NCI-H748 (cell line): ENCODE measurements around the gene CHPT1.
"Not testable (repeated sequence)": the region's sequence is repeated elsewhere in the genome, so short reads cannot be mapped to it uniquely, and the experiment has no call there.

Experiments
- DNase-seq: peaks from one replicate; lab custom pipeline; 2025; ENCODE audit not compliant: unreplicated experiment; lab: John Stamatoyannopoulos, UW

The CHPT1 gene

GRCh38 chr12:101719566-101719965 is 22.1 kb downstream of the CHPT1 start:
- no peak for DNase-seq

- no peak for DNase-seq
These were observed 22.7 kb downstream of the CHPT1 start for GRCh38 chr12:101720118-101720517.

DNA sequence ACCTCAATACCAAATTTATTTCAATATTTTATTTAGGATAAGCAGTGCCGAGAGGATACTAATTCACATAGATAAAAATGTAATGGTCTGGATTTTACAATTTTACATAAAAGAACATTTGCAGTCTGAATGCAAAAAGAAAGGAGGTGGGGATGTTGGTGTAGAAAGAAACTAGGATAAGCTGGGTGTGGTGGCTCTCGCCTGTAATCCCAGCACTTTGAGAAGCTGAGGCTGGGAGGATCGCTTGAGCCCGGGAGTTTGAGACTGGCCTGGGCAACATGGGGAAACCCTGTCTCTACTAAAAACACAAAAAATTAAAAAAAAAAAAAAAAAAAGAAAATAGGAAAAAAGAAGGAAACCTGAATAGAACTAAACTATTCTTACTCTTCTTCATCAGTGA is 25.0 kb downstream of the CHPT1 start:
- no peak for DNase-seq

DNA sequence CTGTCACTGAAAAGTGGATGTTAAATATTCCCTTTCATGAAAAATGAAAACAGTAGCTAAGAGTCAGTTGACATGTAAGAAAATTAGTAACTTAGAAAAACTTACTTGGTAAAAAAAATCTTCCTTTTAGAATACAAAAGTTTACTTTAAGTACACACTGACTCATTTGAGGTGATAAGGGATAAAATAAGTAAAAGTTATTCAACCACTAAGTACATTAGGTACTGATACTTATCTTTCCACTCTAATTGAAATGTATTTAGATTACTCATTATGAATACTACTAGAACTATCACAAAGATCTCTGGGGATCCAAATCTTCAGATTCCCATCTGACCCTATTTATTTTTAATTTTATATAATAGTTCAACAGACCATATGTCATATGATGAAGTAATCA is 29.7 kb downstream of the CHPT1 start:
- DNase-seq: no peak

DNA sequence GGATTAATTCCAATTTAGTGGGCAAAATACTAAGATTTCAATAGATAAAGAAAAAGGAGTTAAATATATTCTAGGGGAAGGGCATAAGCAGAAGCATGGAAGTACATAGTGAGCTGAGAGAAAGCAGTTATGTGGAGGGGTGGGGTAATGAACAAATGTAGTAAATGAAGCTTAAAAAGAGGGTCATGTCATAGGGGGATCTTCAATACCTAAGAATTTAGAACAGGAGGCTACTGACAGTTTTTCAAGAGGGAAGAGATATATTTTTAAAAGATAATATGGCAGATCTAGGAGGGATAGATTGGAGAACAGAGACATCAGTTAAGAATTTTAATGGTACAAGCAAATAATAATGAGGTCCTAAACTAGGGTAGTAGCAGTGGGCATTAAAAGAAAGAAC is 32.4 kb downstream of the CHPT1 start:
- no peak for DNase-seq

DNA sequence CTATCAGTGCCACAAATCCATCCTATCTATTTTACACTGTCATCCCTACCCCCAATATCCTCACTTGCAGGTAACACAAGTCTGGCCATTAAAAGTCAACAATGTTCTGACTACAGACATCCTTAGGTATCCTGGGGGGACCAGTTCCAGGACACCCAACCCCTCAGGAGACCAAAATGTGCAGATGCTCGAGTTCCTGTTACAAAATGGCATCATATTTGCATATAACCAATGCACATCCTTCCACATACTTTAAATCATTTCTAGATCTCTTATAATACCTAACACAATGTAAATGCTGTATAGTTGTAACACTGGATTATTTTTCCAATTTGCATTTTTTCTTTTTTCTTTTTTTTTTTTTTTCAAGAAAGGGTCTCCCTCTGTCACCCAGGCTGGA is 34.9 kb downstream of the CHPT1 start:
- no peak for DNase-seq

GRCh38 chr12:101733166-101733565 is 35.7 kb downstream of the CHPT1 start:
- no peak for DNase-seq

DNA sequence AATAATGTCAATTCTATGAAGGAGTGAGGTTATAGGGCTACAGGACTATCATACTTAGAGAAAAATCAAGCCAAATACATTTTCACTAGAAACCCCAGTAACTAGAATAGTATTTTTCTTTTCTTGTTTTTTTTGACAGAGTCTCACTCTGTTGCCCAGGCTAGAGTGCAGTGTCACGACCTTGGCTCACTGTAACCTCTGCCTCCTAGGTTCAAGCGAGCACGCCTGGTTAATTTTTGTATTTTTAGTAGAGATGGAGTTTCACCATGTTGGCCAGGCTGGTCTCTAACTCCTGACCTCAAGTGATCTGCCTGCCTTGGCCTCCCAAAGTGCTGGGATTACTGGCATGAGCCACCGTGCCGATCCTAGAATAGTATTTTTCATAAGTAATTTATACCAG is 37.0 kb downstream of the CHPT1 start:
- not testable (repeated sequence) for DNase-seq

GRCh38 chr12:101737476-101737875 is 40.0 kb downstream of the CHPT1 start:
- no peak for DNase-seq

DNA sequence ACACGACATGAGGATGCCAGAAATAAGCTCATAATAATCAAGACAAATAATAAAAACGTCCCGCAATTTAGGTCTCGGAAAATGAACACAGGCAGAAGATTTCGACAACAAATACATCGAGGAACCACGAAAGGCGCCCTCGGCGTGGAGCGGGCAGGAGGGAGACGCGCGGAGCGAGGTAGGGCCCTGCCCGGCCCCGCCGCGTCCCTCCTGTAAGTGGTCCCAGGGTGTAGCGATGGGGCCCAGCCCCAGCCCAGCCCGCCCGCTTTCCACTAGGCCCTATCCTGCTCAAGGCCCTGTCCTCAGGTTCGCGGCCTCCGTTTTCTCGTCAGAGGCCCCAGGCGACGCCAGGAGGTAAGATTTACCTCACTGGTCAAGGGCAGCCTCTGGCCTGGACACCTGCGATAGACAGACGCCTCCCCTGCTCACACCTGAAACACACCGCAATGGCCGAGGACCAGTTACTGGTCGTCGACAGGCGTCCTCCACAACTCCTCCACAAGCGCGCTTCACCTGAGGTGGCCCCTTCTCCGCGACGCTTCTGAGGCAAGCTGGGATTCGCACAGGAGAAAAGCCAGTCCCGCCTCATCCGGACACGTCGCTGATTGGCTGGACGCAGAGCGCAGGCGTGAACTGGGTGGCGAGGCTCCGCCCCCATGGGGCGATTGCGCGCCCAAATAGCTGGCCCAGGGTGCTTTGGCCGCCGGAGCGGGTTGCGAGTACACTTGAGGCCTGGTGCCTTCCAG is 41.7 kb downstream of the CHPT1 start, which contains the start of gene SYCP3:
TSS of gene SYCP3 (minus strand) at position 543 of the 746 bp plus-strand sequence. CDS start 1,527 bp downstream, outside the sequence.
- DNase-seq: no peak

GRCh38 chr12:101740566-101740965 is 43.1 kb downstream of the CHPT1 start:
- no peak for DNase-seq

- DNase-seq: no peak
These were observed 43.5 kb downstream of the CHPT1 start for GRCh38 chr12:101740980-101741379.

GRCh38 chr12:101743242-101743641 is 45.8 kb downstream of the CHPT1 start:
- DNase-seq: no peak

DNA sequence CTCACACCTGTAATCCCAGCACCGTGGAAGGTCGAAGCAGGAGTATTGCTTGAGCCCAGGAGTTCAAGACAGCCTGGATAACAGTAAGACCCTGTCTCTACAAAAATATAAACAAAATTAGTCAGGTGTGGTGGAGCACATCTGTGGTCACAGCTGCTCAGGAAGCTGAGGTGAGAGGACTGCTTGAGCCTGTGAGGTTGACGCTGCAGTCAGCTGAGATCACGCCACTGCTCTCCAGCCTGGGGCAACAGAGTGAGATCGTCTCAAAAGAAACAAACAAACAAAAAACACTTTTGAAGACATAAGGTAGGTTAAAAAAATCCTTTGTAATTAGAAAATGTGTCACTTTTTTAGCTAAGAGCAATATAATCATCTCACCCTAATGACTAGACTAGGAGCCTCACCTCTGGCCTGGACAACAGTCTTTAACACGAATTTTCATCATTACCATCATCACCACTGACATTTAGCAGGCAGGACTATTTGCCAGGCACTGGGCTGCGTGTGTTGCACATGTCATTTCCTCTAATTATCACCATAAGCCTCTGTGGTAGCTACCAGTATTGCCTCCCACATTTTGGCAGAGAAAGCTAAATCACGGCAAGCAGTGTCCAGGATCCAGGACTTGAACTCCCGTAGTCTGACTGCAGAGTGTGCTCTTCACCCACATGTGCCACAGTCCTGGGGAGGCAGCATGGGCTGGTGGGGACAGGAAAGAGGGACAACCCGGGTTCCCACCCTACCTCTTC is 46.5 kb downstream of the CHPT1 start:
- no peak for DNase-seq

DNA sequence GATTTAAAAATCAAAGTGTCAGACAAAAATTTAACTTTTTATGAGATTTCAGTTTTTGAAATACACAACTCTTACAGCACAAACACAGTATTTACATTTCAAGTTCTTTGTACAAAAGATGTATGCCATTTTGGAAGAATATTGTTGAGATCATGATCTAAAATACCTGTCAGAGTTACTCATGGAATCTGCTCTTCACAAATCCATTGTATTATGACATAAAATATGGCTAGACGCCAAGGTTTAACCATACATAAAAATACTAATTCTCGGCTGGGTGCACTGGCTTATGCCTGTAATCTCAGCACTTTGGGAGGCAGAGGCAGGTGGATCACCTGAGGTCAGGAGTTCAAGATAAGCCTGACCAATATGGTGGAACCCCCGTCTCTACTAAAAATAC is 48.0 kb downstream of the CHPT1 start:
- DNase-seq: no peak

- no peak for DNase-seq
These were observed 48.8 kb downstream of the CHPT1 start for GRCh38 chr12:101746196-101746595.

- no peak for DNase-seq
These were observed 49.2 kb downstream of the CHPT1 start for GRCh38 chr12:101746661-101747060.

- no peak for DNase-seq
These were observed 50.3 kb downstream of the CHPT1 start for GRCh38 chr12:101747697-101748096.

DNA sequence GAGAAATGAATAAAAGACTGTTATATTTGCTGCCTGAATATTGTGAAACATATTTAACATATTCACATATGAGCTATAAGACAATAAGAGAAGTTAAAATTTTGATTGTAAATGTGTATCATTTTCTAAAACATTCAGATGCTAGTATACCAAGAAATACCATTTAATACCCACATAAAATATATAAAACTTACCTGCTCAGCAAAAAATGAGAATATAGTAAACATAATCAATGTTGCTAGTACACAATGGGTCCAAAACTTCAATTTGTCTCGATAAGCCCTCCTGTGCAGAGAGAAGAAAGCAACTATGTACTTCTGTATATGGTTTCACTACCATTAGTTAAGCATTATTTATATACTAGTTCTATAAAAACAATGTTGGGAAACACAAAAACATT is 51.5 kb downstream of the CHPT1 start:
- no peak for DNase-seq

DNA sequence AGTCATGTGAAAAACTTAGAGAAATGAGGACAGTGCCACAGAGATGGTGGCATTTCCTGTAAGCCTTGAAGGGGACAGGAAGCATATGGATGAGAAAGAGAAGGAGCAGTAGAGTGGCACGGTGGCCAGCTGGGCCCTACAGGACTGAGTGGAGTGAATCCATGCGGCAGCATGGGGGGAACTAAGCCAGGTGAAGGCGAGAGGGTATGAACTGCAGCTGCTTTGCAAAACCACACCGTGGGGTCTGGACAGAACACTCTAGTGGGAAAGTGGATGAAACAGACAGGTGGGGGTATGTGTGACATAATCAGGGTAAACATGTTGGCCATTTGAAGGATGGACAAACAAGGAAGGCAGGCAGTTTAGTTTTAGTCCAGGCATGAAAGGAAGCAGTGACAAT is 52.2 kb downstream of the CHPT1 start:
- no peak for DNase-seq

DNA sequence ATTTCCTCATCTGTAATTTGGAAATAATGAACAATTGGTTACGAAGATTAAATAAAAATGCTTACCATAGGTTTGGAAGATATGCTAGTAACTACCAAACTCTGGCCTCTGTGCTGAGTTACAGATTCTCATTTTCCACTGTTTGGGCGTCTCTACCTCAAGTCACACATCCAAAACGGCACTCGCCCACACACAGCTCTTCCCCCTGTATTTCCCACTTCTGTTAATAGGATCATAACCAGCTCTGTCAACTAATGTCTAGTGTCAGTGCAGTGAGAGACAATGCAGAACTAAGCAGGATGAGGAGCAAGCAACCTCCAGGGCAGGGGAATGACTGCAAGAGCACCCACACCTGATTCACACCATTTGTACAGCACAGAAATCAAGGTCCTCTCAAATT is 52.7 kb downstream of the CHPT1 start:
- DNase-seq: no peak

GRCh38 chr12:101759396-101760047 is 62.1 kb downstream of the CHPT1 start:
- peak; percentile 27 for DNase-seq
